CD4-positive, CD25-positive, alpha-beta regulatory T cell (primary cell): ENCODE data around the gene MORN5. TPM values are rescaled to one million over a fixed set of nuclear protein-coding genes. Genes with fewer than 3 reads are reported as not detected.

Experiments
- ATAC-seq, 2 donors: fragments of 150-1000 bp; cut with Tn5 transposase; one replicate each; pipeline ENCODE4 v1.10.0; 2021; ENCODE audit warnings: low read depth in 2 of 2, moderate number of reproducible peaks in 2 of 2, moderate library complexity in 1 of 2
- DNase-seq, 3 donors: peaks; one replicate each; pipeline versions ENCODE4 v3.0.0 to v3.0.0-alpha.2; 2012 to 2022; ENCODE audit warnings: mixed read lengths in 1 of 3
- H3K27ac ChIP-seq: one replicate; pipeline ENCODE4 v1.7.0; 2013; ENCODE audit warnings: mild to moderate bottlenecking, low read length; ENCODE audit not compliant: insufficient read depth, poor library complexity, severe bottlenecking
- H3K27me3 ChIP-seq: one replicate; pipeline ENCODE4 v1.7.0; 2013; ENCODE audit warnings: low read length; ENCODE audit not compliant: control insufficient read depth, insufficient read depth
- H3K36me3 ChIP-seq: one replicate; pipeline ENCODE4 v1.7.0; 2013; ENCODE audit warnings: mild to moderate bottlenecking, low read length, moderate library complexity; ENCODE audit not compliant: control insufficient read depth, insufficient read depth
- H3K4me1 ChIP-seq: 2 replicates; pipeline ENCODE4 v1.7.0; 2013; ENCODE audit warnings: mild to moderate bottlenecking, low read length; ENCODE audit not compliant: insufficient read depth, control insufficient read depth, poor library complexity, severe bottlenecking
- H3K4me3 ChIP-seq: one replicate; pipeline ENCODE4 v1.7.0; 2013; ENCODE audit warnings: low read depth, mild to moderate bottlenecking, low read length, moderate library complexity
- H3K9me3 ChIP-seq, 2 experiments: 1 replicate in 1 of 2; 2 replicates in 1 of 2; pipeline ENCODE4 v1.7.0; 2013; ENCODE audit warnings: low read length in 2 of 2, mild to moderate bottlenecking in 1 of 2, moderate library complexity in 1 of 2; ENCODE audit not compliant: control insufficient read depth in 2 of 2
- H3K27ac Mint-ChIP-seq, 3 donors: one replicate each; pipeline ENCODE4 v1.8.0; 2020 to 2022; ENCODE audit warnings: mild to moderate bottlenecking in 3 of 3, mixed read lengths in 3 of 3, moderate library complexity in 2 of 3
- H3K27me3 Mint-ChIP-seq: one replicate; pipeline ENCODE4 v1.8.0; 2022; ENCODE audit warnings: mild to moderate bottlenecking, mixed read lengths
- H3K36me3 Mint-ChIP-seq: one replicate; pipeline ENCODE4 v1.8.0; 2020; ENCODE audit warnings: mixed read lengths
- H3K4me1 Mint-ChIP-seq, 4 donors: one replicate each; pipeline ENCODE4 v1.8.0; 2020 to 2022; ENCODE audit warnings: mixed read lengths in 4 of 4, mild to moderate bottlenecking in 1 of 4
- H3K4me3 Mint-ChIP-seq, 4 donors: one replicate each; pipeline ENCODE4 v1.8.0; 2020 to 2022; ENCODE audit warnings: mild to moderate bottlenecking in 4 of 4, mixed read lengths in 4 of 4, moderate library complexity in 3 of 4
- H3K9me3 Mint-ChIP-seq, 7 donors: one replicate each; pipeline ENCODE4 v1.8.0; 2020 to 2022; ENCODE audit warnings: mixed read lengths in 7 of 7, mild to moderate bottlenecking in 3 of 7, moderate library complexity in 2 of 7
- polyA plus RNA-seq, 4 donors: library from polyadenylated mRNA; unstranded; fragments of 300-500 nt; fragmentation: Illumina TruSeq; gene quantifications; one replicate each; pipeline ENCODE4 v1.2.3, GENCODE V29; 2021
- total RNA-seq: library from RNA; stranded (reverse); gene quantifications from one replicate; pipeline ENCODE4 v1.2.3, GENCODE V29; 2022

MORN5 gene
- total and polyA plus RNA-seq, 5 donors from 2014 or later = not detected

DNA sequence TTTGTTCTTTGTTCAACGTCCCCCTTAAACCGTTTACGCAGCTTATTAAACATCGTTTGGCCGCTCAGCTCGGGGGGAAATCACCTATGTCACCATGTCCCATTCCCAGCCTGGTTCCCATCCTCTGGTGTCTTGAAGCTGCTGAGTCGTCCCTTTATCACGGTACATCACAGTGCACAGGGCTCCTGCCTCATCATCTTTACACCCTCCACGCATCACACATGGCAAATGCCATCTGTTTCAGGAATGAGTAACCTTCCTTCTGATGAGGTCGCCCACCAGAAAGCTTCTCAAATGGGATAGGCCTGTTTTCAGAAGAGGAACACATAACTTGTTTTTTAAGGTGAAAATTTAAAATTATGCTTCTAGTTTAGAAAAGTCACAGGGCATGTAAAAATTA, 77.0 kb downstream of the MORN5 start:
- H3K9me3 ChIP-seq = no peaks in the 10 kb centered on the region
- Mint-ChIP-seq H3K27me3 (peaks cover 7% of the 10 kb centered on the region), H3K27ac (no peak overlapping the region), H3K36me3 (peaks cover 15% of the 10 kb centered on the region), H3K4me3 (no peak overlapping the region), H3K9me3 (no peaks in the 10 kb centered on the region), H3K4me1 (no peaks in the 10 kb centered on the region)
- DNase-seq = no peak
- H3K4me1 ChIP-seq = no peaks in the 10 kb centered on the region
- no peak overlapping the region for H3K27ac ChIP-seq
- no peak for ATAC-seq
- H3K36me3 ChIP-seq = peaks cover 24% of the 10 kb centered on the region
- peaks cover 3% of the 10 kb centered on the region for H3K27me3 ChIP-seq
- H3K4me3 ChIP-seq = no peak overlapping the region

DNA sequence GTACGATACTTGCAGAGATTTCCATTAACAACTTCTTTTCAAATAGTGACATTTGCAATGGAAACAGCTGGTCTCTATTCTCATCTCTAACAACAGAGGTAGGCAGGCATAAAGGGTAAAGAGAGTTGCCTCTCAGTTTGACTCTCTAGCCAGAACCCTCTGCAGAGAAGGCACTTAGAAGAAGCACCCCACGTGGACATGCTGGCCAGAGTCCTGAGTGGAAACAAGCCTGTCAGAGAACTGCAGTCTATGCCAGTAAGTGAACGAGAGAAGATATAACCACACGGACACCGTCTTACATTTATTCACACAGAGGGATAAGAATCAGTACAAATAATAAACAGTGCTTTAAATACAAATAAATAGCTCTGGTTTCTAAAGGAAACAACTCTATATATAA, 80.0 kb downstream of the MORN5 start:
- H3K9me3 Mint-ChIP-seq = no peaks in the 10 kb centered on the region
- Histone ChIP-seq H3K4me1 (no peaks in the 10 kb centered on the region), H3K27ac (no peak overlapping the region), H3K4me3 (no peak overlapping the region), H3K9me3 (no peaks in the 10 kb centered on the region), H3K27me3 (no peaks in the 10 kb centered on the region), H3K36me3 (peaks cover 54% of the 10 kb centered on the region)
- H3K27ac Mint-ChIP-seq = no peak overlapping the region
- H3K4me3 Mint-ChIP-seq = no peak overlapping the region
- H3K4me1 Mint-ChIP-seq = no peaks in the 10 kb centered on the region
- DNase-seq (no peak), ATAC-seq (no peak)
- no peaks in the 10 kb centered on the region for H3K27me3 Mint-ChIP-seq
- H3K36me3 Mint-ChIP-seq = peaks cover 29% of the 10 kb centered on the region

DNA sequence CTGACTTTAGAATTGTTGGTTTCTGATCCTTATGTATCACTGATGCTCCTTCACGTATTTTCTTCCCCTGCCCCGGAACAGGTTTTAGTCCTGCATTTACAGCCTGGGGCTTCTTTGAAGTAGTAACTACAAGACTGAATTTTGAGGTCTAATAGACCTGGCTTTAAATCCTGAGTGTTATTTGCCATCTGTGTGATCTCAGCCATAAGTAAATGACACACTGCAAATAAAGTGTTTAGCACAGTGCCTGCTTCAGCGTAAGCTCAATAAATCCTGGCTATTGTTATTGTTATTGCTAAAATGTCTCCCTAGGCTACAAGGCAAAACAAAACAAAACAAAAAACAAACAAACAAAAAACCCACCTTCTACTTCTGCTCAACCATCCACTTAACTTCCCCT, 84.6 kb downstream of the MORN5 start:
- no peak for DNase-seq
- Histone ChIP-seq H3K27ac (no peak overlapping the region), H3K9me3 (no peaks in the 10 kb centered on the region), H3K27me3 (no peaks in the 10 kb centered on the region), H3K36me3 (peaks cover 95% of the 10 kb centered on the region), H3K4me3 (no peak overlapping the region), H3K4me1 (no peaks in the 10 kb centered on the region)
- no peak overlapping the region for H3K4me3 Mint-ChIP-seq
- H3K27me3 Mint-ChIP-seq = no peaks in the 10 kb centered on the region
- H3K27ac Mint-ChIP-seq = peak overlapping the region in 1 of 3 donors; percentile 18
- no peak for ATAC-seq
- H3K4me1 Mint-ChIP-seq = peaks cover 0 to 3% (median 0%) of the 10 kb centered on the region in 4 donors
- H3K9me3 Mint-ChIP-seq = peaks cover 0 to 2% (median 0%) of the 10 kb centered on the region in 7 donors
- H3K36me3 Mint-ChIP-seq = peaks cover 46% of the 10 kb centered on the region

DNA sequence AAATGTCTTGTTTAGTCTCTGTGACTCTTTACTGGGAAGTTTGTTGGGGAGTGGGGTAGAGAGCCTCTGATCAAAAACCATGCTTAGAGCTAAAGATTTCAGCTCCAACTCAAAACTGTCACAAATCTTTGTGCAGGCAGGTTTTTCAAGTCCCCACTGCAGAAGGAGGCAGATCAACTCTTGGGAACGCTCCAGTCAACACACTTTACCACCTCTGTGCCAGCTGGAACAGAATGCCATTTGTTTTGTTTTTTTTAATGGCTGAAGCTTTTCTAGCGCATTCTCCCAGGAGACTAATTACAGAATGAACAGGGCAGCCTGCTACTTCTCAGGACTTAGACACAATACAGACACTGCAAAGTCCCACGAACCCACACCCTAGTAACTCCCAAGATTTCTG, 87.0 kb downstream of the MORN5 start:
- no peaks in the 10 kb centered on the region for H3K4me1 ChIP-seq
- Mint-ChIP-seq H3K27me3 (no peaks in the 10 kb centered on the region), H3K4me3 (no peak overlapping the region), H3K4me1 (peaks cover 5 to 9% (median 6%) of the 10 kb centered on the region in 4 donors), H3K27ac (no peak overlapping the region), H3K36me3 (peaks cover 50% of the 10 kb centered on the region), H3K9me3 (peaks cover 0 to 2% (median 0%) of the 10 kb centered on the region in 7 donors)
- no peaks in the 10 kb centered on the region for H3K27me3 ChIP-seq
- ATAC-seq = no peak
- no peak for DNase-seq
- peaks cover 89% of the 10 kb centered on the region for H3K36me3 ChIP-seq
- H3K9me3 ChIP-seq = no peaks in the 10 kb centered on the region
- H3K27ac ChIP-seq = no peak overlapping the region
- H3K4me3 ChIP-seq = no peak overlapping the region

DNA sequence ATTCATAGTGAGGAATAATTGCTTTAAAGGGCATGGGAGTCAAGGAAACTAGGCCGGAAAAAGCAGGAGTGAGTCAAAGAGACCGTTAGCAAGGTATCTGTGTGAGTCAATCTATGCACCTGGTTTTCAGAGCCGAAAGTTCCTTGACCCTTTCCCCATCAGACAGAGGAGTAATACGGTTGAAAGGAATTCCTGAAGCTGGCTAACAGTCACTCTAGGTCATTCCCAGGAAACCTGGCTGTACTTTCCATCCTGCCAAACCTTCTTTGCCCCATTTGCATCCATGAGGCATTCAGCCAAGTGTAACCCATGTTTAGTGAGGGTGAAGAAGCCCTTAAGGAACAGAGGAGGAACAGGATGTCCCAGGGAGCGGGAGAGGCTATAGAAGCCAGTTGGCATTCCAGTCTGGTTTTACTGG, 88.7 kb downstream of the MORN5 start:
- no peak for ATAC-seq
- H3K27me3 Mint-ChIP-seq = no peaks in the 10 kb centered on the region
- H3K4me1 ChIP-seq = no peaks in the 10 kb centered on the region

More for the DNA sequence above, 88.7 kb downstream of the MORN5 start:
- Mint-ChIP-seq H3K9me3 (peaks cover 0 to 2% (median 0%) of the 10 kb centered on the region in 7 donors), H3K4me1 (peaks cover 5 to 19% (median 14%) of the 10 kb centered on the region in 4 donors), H3K27ac (no peak overlapping the region), H3K4me3 (no peak overlapping the region), H3K36me3 (peaks cover 56% of the 10 kb centered on the region)
- Histone ChIP-seq H3K27me3 (no peaks in the 10 kb centered on the region), H3K36me3 (peaks cover 89% of the 10 kb centered on the region), H3K4me3 (no peak overlapping the region), H3K9me3 (no peaks in the 10 kb centered on the region), H3K27ac (no peak overlapping the region)
- no peak for DNase-seq

Other genes starting within 250 kb of the MORN5 start
- 3.5 TPM for gene TTLL11, start 66.6 kb upstream of the MORN5 start, total RNA-seq
- 1 to 10 TPM; 2.0 to 6.1 (median 4.2) TPM for gene TTLL11, start 66.6 kb upstream of the MORN5 start, polyA plus RNA-seq
- 10.7 TPM for gene NDUFA8, start 129 bp upstream of the MORN5 start, total RNA-seq
- gene NDUFA8, start 129 bp upstream of the MORN5 start, polyA plus RNA-seq = 10 to 100 TPM; 86.3 to 97.9 (median 94.2) TPM
- gene LHX6, start 69.0 kb downstream of the MORN5 start, total RNA-seq = not detected
- not detected for gene LHX6, start 69.0 kb downstream of the MORN5 start, polyA plus RNA-seq
- gene RBM18, start 104.9 kb downstream of the MORN5 start, total RNA-seq = 33.4 TPM
- 10 to 100 TPM; 26.1 to 34.8 (median 27.9) TPM for gene RBM18, start 104.9 kb downstream of the MORN5 start, polyA plus RNA-seq
- 23.0 TPM for gene MRRF, start 105.0 kb downstream of the MORN5 start, total RNA-seq
- 10 to 100 TPM; 13.9 to 24.9 (median 17.6) TPM for gene MRRF, start 105.0 kb downstream of the MORN5 start, polyA plus RNA-seq
- gene PTGS1, start 211.1 kb downstream of the MORN5 start, total RNA-seq = 9.2 TPM
- under 1 TPM; 0.03 to 0.87 (median 0.61) TPM for gene PTGS1, start 211.1 kb downstream of the MORN5 start, polyA plus RNA-seq